Measurements from ENCODE around the gene PDE6B. TPM values are rescaled to one million over a fixed set of nuclear protein-coding genes. Genes with fewer than 3 reads are reported as not detected.

Gene PDE6B
- polyA plus RNA-seq, 1 donor from 2014 or later: 3.2 TPM

DNA sequence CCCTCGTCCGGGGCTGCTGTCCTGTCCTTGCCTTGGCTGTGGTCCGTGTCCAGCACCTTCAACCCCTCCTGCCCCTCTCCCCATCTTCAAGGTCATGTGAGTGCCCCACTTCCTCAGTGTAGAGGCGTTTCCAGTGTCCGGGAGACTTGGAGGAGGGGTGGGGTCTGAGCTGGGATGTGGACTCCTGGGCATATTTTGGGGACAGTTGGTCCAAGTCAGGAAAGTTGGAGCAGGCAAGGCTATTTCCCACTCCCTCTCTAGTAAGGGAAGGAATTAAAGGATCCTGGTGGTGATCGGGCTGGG is 83.2 kb downstream of the PDE6B start:
- TF ChIP-seq, protein P1, sequence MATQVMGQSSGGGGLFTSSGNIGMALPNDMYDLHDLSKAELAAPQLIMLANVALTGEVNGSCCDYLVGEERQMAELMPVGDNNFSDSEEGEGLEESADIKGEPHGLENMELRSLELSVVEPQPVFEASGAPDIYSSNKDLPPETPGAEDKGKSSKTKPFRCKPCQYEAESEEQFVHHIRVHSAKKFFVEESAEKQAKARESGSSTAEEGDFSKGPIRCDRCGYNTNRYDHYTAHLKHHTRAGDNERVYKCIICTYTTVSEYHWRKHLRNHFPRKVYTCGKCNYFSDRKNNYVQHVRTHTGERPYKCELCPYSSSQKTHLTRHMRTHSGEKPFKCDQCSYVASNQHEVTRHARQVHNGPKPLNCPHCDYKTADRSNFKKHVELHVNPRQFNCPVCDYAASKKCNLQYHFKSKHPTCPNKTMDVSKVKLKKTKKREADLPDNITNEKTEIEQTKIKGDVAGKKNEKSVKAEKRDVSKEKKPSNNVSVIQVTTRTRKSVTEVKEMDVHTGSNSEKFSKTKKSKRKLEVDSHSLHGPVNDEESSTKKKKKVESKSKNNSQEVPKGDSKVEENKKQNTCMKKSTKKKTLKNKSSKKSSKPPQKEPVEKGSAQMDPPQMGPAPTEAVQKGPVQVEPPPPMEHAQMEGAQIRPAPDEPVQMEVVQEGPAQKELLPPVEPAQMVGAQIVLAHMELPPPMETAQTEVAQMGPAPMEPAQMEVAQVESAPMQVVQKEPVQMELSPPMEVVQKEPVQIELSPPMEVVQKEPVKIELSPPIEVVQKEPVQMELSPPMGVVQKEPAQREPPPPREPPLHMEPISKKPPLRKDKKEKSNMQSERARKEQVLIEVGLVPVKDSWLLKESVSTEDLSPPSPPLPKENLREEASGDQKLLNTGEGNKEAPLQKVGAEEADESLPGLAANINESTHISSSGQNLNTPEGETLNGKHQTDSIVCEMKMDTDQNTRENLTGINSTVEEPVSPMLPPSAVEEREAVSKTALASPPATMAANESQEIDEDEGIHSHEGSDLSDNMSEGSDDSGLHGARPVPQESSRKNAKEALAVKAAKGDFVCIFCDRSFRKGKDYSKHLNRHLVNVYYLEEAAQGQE (IDR thresholded peaks at IDR 0.05; ENCODE audit: borderline replicate concordance): no peak
- TF ChIP-seq POLR2AphosphoS5 (IDR thresholded peaks at IDR 0.05) (no peak), MXI1 (conservative IDR thresholded peaks at IDR 0.05; ENCODE audit: poor library complexity, severe bottlenecking) (no peak), RAD21 (conservative IDR thresholded peaks at IDR 0.05) (no peak), EP300 (conservative IDR thresholded peaks at IDR 0.05; ENCODE audit: poor library complexity, severe bottlenecking) (no peak), TAF1 (IDR thresholded peaks at IDR 0.05; ENCODE audit: low read depth) (no peak), SMC3 (conservative IDR thresholded peaks at IDR 0.05; ENCODE audit: poor library complexity) (no peak)
- Histone ChIP-seq H3K27me3 (ENCODE audit: insufficient read depth, low read depth, low read length) (no peaks in the 10 kb centered on the region), H3K79me2 (replicated peaks; ENCODE audit: insufficient read depth, low read length) (peaks cover 68% of the 10 kb centered on the region), H3K9me2 (ENCODE audit: insufficient read depth, low read length) (no peaks in the 10 kb centered on the region), H2AFZ (ENCODE audit: low read depth, low read length) (no peak overlapping the region), H3K27ac (ENCODE audit: low read length) (no peak overlapping the region), H3K36me3 (ENCODE audit: insufficient read depth, low read length) (no peaks in the 10 kb centered on the region), H3K4me3 (ENCODE audit: low read length) (peak overlapping the region; percentile 80), H4K20me1 (ENCODE audit: insufficient read depth) (peaks cover 20% of the 10 kb centered on the region), H3K4me2 (ENCODE audit: low read length) (peak overlapping the region; percentile 51), H3K9me3 (ENCODE audit: low read length) (no peaks in the 10 kb centered on the region), H3F3A (ENCODE audit: insufficient read depth, low read length, poor library complexity, severe bottlenecking) (peaks cover 6% of the 10 kb centered on the region), H3K9ac (ENCODE audit: low read length) (no peak overlapping the region)

DNA sequence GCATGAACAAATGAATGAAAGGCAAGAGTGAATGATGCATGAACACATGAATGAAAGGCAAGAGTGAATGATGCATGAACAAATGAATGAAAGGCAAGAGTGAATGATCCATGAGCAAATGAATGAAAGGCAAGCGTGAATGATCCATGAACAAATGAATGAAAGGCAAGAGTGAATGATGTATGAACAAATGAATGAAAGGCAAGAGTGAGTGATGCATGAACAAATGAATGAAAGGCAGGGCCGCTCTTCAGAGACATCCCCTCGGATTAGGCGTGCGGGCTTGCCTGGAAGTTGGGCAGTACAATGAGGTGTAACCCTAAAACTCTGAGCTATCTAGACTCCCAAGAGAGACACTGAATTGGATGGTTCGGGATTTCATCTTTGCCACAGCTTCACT is 84.0 kb downstream of the PDE6B start:
- peaks cover 6% of the 10 kb centered on the region for H3F3A ChIP-seq (ENCODE audit: insufficient read depth, low read length, poor library complexity, severe bottlenecking)
- H2AFZ ChIP-seq (ENCODE audit: low read depth, low read length): no peak overlapping the region
- no peaks in the 10 kb centered on the region for H3K27me3 ChIP-seq (ENCODE audit: insufficient read depth, low read depth, low read length)
- TF ChIP-seq EP300 (conservative IDR thresholded peaks at IDR 0.05; ENCODE audit: poor library complexity, severe bottlenecking): no peak
- H3K9ac ChIP-seq (ENCODE audit: low read length): no peak overlapping the region
- peak overlapping the region; percentile 51 for H3K4me2 ChIP-seq (ENCODE audit: low read length)
- peaks cover 75% of the 10 kb centered on the region for H3K79me2 ChIP-seq (replicated peaks; ENCODE audit: insufficient read depth, low read length)
- no peaks in the 10 kb centered on the region for H3K9me3 ChIP-seq (ENCODE audit: low read length)
- H3K27ac ChIP-seq (ENCODE audit: low read length): no peak overlapping the region
- peaks cover 27% of the 10 kb centered on the region for H4K20me1 ChIP-seq (ENCODE audit: insufficient read depth)
- peak overlapping the region; percentile 80 for H3K4me3 ChIP-seq (ENCODE audit: low read length)
- H3K36me3 ChIP-seq (ENCODE audit: insufficient read depth, low read length): no peaks in the 10 kb centered on the region
- no peaks in the 10 kb centered on the region for H3K9me2 ChIP-seq (ENCODE audit: insufficient read depth, low read length)

DNA sequence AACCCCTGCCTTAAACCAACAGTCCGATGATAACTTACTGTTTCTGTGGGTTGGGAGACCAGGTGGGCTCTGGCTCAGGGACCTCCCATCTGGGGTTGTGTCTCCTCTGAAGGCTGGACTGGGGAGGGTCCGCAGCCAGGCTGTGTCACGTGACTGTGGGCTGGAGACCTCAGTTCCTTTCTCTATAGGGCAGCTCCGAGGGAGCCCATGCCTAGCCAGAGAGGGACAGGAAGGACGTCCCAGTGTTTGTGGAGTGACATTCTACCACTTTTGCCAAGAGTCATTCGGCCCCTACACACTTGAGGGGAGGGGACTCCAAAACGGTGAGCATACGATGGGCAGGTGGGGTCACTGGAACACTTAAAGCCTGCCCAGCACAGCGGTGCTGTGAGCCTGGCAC is 84.7 kb downstream of the PDE6B start:
- peak overlapping the region; percentile 80 for H3K4me3 ChIP-seq (ENCODE audit: low read length)
- H3K9ac ChIP-seq (ENCODE audit: low read length): no peak overlapping the region
- no peaks in the 10 kb centered on the region for H3K36me3 ChIP-seq (ENCODE audit: insufficient read depth, low read length)
- peak overlapping the region; percentile 33 for H3K27ac ChIP-seq (ENCODE audit: low read length)
- H3K9me3 ChIP-seq (ENCODE audit: low read length): no peaks in the 10 kb centered on the region
- peaks cover 80% of the 10 kb centered on the region for H3K79me2 ChIP-seq (replicated peaks; ENCODE audit: insufficient read depth, low read length)
- no peaks in the 10 kb centered on the region for H3K9me2 ChIP-seq (ENCODE audit: insufficient read depth, low read length)
- H2AFZ ChIP-seq (ENCODE audit: low read depth, low read length): no peak overlapping the region
- peak overlapping the region; percentile 51 for H3K4me2 ChIP-seq (ENCODE audit: low read length)
- no peaks in the 10 kb centered on the region for H3K27me3 ChIP-seq (ENCODE audit: insufficient read depth, low read depth, low read length)
- peaks cover 6% of the 10 kb centered on the region for H3F3A ChIP-seq (ENCODE audit: insufficient read depth, low read length, poor library complexity, severe bottlenecking)
- peaks cover 32% of the 10 kb centered on the region for H4K20me1 ChIP-seq (ENCODE audit: insufficient read depth)
- TF ChIP-seq TAF1 (IDR thresholded peaks at IDR 0.05; ENCODE audit: low read depth): no peak
- TF ChIP-seq MXI1 (conservative IDR thresholded peaks at IDR 0.05; ENCODE audit: poor library complexity, severe bottlenecking): no peak
- no peak for TF ChIP-seq POLR2AphosphoS5 (IDR thresholded peaks at IDR 0.05)
- TF ChIP-seq, protein P2, sequence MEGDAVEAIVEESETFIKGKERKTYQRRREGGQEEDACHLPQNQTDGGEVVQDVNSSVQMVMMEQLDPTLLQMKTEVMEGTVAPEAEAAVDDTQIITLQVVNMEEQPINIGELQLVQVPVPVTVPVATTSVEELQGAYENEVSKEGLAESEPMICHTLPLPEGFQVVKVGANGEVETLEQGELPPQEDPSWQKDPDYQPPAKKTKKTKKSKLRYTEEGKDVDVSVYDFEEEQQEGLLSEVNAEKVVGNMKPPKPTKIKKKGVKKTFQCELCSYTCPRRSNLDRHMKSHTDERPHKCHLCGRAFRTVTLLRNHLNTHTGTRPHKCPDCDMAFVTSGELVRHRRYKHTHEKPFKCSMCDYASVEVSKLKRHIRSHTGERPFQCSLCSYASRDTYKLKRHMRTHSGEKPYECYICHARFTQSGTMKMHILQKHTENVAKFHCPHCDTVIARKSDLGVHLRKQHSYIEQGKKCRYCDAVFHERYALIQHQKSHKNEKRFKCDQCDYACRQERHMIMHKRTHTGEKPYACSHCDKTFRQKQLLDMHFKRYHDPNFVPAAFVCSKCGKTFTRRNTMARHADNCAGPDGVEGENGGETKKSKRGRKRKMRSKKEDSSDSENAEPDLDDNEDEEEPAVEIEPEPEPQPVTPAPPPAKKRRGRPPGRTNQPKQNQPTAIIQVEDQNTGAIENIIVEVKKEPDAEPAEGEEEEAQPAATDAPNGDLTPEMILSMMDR (IDR thresholded peaks at IDR 0.05; ENCODE audit: poor library complexity, severe bottlenecking): no peak
- no peak for TF ChIP-seq SMC3 (conservative IDR thresholded peaks at IDR 0.05; ENCODE audit: poor library complexity)
- TF ChIP-seq, protein P1 (IDR thresholded peaks at IDR 0.05; ENCODE audit: borderline replicate concordance): no peak
- no peak for TF ChIP-seq EP300 (conservative IDR thresholded peaks at IDR 0.05; ENCODE audit: poor library complexity, severe bottlenecking)
- TF ChIP-seq RAD21 (conservative IDR thresholded peaks at IDR 0.05): no peak
